ENCODE data around the gene CHN2.

CHN2 gene

GRCh38 chr7:29508608-29509007, 314.0 kb downstream of the CHN2 start:
- no peak for TF ChIP-seq CTCF (conservative IDR thresholded peaks at IDR 0.05; ENCODE audit: low read depth, low read length)
- H3K4me3 ChIP-seq (ENCODE audit: low read length): no peak overlapping the region
- DNase-seq (ENCODE audit: low read depth): no peak

- no peak overlapping the region for H3K4me3 ChIP-seq (ENCODE audit: low read length)
- no peak for TF ChIP-seq CTCF (conservative IDR thresholded peaks at IDR 0.05; ENCODE audit: low read depth, low read length)
- DNase-seq (ENCODE audit: low read depth): no peak
These were observed 315.5 kb downstream of the CHN2 start for GRCh38 chr7:29510028-29510427.

GRCh38 chr7:29511337-29511736, 316.8 kb downstream of the CHN2 start:
- H3K4me3 ChIP-seq (ENCODE audit: low read length): no peak overlapping the region
- DNase-seq (ENCODE audit: low read depth): no peak
- TF ChIP-seq CTCF (conservative IDR thresholded peaks at IDR 0.05; ENCODE audit: low read depth, low read length): no peak

- DNase-seq (ENCODE audit: low read depth): no peak
- no peak overlapping the region for H3K4me3 ChIP-seq (ENCODE audit: low read length)
- TF ChIP-seq CTCF (conservative IDR thresholded peaks at IDR 0.05; ENCODE audit: low read depth, low read length): no peak
These were observed 317.3 kb downstream of the CHN2 start for GRCh38 chr7:29511851-29512250.

- TF ChIP-seq CTCF (conservative IDR thresholded peaks at IDR 0.05; ENCODE audit: low read depth, low read length): no peak
- DNase-seq (ENCODE audit: low read depth): no peak
- H3K4me3 ChIP-seq (ENCODE audit: low read length): no peak overlapping the region
These were observed 321.9 kb downstream of the CHN2 start for GRCh38 chr7:29516491-29516890.

- no peak for DNase-seq (ENCODE audit: low read depth)
- TF ChIP-seq CTCF (conservative IDR thresholded peaks at IDR 0.05; ENCODE audit: low read depth, low read length): no peak
- no peak overlapping the region for H3K4me3 ChIP-seq (ENCODE audit: low read length)
These were observed 324.0 kb downstream of the CHN2 start for GRCh38 chr7:29518616-29519015.

- no peak for TF ChIP-seq CTCF (conservative IDR thresholded peaks at IDR 0.05; ENCODE audit: low read depth, low read length)
- DNase-seq (ENCODE audit: low read depth): no peak
- no peak overlapping the region for H3K4me3 ChIP-seq (ENCODE audit: low read length)
These were observed 329.2 kb downstream of the CHN2 start for GRCh38 chr7:29523728-29524127.
